ENCODE measurements around the gene ART3.

DNA sequence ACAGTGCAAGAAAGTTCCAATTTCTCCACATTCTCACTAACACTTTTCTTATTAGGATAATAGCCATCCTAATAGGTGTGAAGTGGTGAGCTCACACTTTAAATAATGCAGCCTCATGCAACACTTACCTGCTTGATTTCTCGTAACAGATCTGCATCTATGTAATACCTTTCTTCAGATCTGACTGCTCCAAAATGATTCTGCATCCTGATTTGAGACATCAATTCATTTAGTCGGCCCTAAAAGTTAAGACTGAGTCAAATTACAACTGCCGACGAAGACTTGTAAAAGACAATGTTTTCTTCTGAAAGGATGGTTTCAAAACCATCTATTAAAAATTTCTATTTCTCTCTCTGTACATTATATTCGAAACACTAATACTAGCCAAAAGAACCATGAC is 43.0 kb downstream of the ART3 start:
- TF ChIP-seq, protein P1, sequence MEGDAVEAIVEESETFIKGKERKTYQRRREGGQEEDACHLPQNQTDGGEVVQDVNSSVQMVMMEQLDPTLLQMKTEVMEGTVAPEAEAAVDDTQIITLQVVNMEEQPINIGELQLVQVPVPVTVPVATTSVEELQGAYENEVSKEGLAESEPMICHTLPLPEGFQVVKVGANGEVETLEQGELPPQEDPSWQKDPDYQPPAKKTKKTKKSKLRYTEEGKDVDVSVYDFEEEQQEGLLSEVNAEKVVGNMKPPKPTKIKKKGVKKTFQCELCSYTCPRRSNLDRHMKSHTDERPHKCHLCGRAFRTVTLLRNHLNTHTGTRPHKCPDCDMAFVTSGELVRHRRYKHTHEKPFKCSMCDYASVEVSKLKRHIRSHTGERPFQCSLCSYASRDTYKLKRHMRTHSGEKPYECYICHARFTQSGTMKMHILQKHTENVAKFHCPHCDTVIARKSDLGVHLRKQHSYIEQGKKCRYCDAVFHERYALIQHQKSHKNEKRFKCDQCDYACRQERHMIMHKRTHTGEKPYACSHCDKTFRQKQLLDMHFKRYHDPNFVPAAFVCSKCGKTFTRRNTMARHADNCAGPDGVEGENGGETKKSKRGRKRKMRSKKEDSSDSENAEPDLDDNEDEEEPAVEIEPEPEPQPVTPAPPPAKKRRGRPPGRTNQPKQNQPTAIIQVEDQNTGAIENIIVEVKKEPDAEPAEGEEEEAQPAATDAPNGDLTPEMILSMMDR (conservative IDR thresholded peaks at IDR 0.05; ENCODE audit: low read length): no peak
- no peak for TF ChIP-seq EZH2phosphoT487 (IDR thresholded peaks at IDR 0.05; ENCODE audit: borderline replicate concordance, low read depth, low read length)

Data from OCI-LY7 (cell line).